T-helper 17 cell (primary cell): ENCODE data around the gene KRT72. TPM values are rescaled to one million over a fixed set of nuclear protein-coding genes. Genes with fewer than 3 reads are reported as not detected.

Experiments
- ATAC-seq: fragments of 150-1000 bp; cut with Tn5 transposase; 2 replicates; pipeline ENCODE4 v1.10.0; 2021; ENCODE audit warnings: mild to moderate bottlenecking, moderate library complexity
- DNase-seq, 3 donors: peaks; one replicate each; pipeline versions ENCODE4 v3.0.0 to v3.0.0-alpha.2; 2020 to 2021
- H3K9me3 ChIP-seq: one replicate; pipeline ENCODE4 v1.7.0; 2013; ENCODE audit warnings: low read length, mild to moderate bottlenecking; ENCODE audit not compliant: control insufficient read depth, poor library complexity, severe bottlenecking
- H3K27ac Mint-ChIP-seq: one replicate; pipeline ENCODE4 v1.8.0; 2022; ENCODE audit warnings: mild to moderate bottlenecking, moderate library complexity, mixed read lengths
- H3K27me3 Mint-ChIP-seq: one replicate; pipeline ENCODE4 v1.8.0; 2022; ENCODE audit warnings: mixed read lengths
- H3K36me3 Mint-ChIP-seq: one replicate; pipeline ENCODE4 v1.8.0; 2022; ENCODE audit warnings: low read depth, mixed read lengths
- H3K4me1 Mint-ChIP-seq: one replicate; pipeline ENCODE4 v1.8.0; 2022; ENCODE audit warnings: mild to moderate bottlenecking, mixed read lengths
- H3K4me3 Mint-ChIP-seq: one replicate; pipeline ENCODE4 v1.8.0; 2022; ENCODE audit warnings: mild to moderate bottlenecking, moderate library complexity, mixed read lengths
- total RNA-seq, 4 donors: library from RNA in 2 of 4; stranded (reverse) in 2 of 4; gene quantifications; one replicate each; pipeline ENCODE4 v1.2.3 and lab custom pipeline; 2022 to 2026

Gene KRT72
- total RNA-seq, 2 donors from 2014 or later: 0.60 to 1.6 TPM

DNA sequence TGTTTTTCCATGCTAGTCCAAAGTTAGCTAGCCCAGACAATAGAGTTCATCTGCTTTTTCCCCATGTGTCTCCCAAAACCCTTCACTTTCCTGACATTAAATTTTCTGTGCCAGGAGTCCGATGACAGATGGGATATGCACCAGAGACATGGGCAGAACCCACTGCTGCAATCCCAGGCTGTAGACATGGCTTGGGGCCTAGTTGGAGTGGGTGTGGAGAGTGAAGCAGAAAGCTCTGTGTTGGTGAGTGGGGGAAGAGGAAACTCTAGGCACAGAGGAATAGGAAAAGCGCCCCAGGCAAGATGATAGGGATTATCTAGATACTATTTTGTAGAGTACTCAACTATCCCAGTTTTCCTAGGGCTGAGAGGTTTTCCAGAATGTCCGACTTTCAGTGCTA, 22.8 kb downstream of the KRT72 start:
- no peak for ATAC-seq
- peaks cover 5% of the 10 kb centered on the region for H3K36me3 Mint-ChIP-seq
- H3K4me1 Mint-ChIP-seq: peaks cover 7% of the 10 kb centered on the region
- DNase-seq: no peak
- H3K27me3 Mint-ChIP-seq: peaks cover 51% of the 10 kb centered on the region
- H3K27ac Mint-ChIP-seq: no peak overlapping the region
- H3K4me3 Mint-ChIP-seq: no peak overlapping the region
- no peaks in the 10 kb centered on the region for H3K9me3 ChIP-seq

- H3K27ac Mint-ChIP-seq: no peak overlapping the region
- peaks cover 56% of the 10 kb centered on the region for H3K27me3 Mint-ChIP-seq
- no peak overlapping the region for H3K4me3 Mint-ChIP-seq
- peaks cover 5% of the 10 kb centered on the region for H3K4me1 Mint-ChIP-seq
- H3K36me3 Mint-ChIP-seq: peaks cover 7% of the 10 kb centered on the region
- H3K9me3 ChIP-seq: no peaks in the 10 kb centered on the region
- ATAC-seq: no peak
- no peak for DNase-seq
Measured at GRCh38 chr12:52577316-52577715, 23.9 kb downstream of the KRT72 start.

- DNase-seq: no peak
- peaks cover 51% of the 10 kb centered on the region for H3K27me3 Mint-ChIP-seq
- ATAC-seq: no peak
- no peak overlapping the region for H3K4me3 Mint-ChIP-seq
- H3K4me1 Mint-ChIP-seq: peaks cover 7% of the 10 kb centered on the region
- no peaks in the 10 kb centered on the region for H3K9me3 ChIP-seq
- peaks cover 7% of the 10 kb centered on the region for H3K36me3 Mint-ChIP-seq
- H3K27ac Mint-ChIP-seq: no peak overlapping the region
Measured at GRCh38 chr12:52575948-52576347, 25.3 kb downstream of the KRT72 start.

GRCh38 chr12:52575256-52575655, 26.0 kb downstream of the KRT72 start:
- H3K27ac Mint-ChIP-seq: no peak overlapping the region

DNA sequence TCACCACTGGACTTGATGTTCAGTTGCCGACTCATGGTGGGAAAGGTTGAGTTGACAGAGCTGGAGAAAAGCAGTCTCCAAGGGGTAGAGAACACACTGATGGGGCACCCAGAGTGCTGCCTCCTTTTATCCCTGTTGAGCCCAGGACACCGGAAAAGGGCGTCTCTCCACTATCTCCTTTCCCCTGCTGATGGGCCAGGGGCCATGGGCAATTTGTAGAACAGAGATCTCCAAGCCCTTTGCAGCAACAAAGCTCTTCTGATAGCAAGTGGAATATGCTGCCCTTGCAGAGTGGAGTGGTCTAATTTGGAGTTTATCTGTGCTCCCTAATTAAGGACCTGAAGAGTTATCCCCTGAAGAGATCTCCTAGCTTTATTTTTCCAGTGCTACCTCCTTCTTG, 27.5 kb downstream of the KRT72 start, which contains the start of gene KRT74:
KRT74 (minus strand) TSS at position 101 of the 400 bp plus-strand sequence; CDS start at position 35, 66 bp downstream.
- H3K36me3 Mint-ChIP-seq: peaks cover 4% of the 10 kb centered on the region
- no peak for DNase-seq
- no peaks in the 10 kb centered on the region for H3K9me3 ChIP-seq
- peaks cover 53% of the 10 kb centered on the region for H3K27me3 Mint-ChIP-seq
- ATAC-seq: no peak
- H3K27ac Mint-ChIP-seq: no peak within 1 kb of the TSS
- H3K4me1 Mint-ChIP-seq: peaks cover 4% of the 10 kb centered on the region
- no peak within 1 kb of the TSS for H3K4me3 Mint-ChIP-seq

More at GRCh38 chr12:52575256-52575655, 26.0 kb downstream of the KRT72 start:
- no peak for ATAC-seq
- Mint-ChIP-seq H3K4me1 (peaks cover 4% of the 10 kb centered on the region), H3K4me3 (no peak overlapping the region), H3K36me3 (peaks cover 4% of the 10 kb centered on the region), H3K27me3 (peaks cover 51% of the 10 kb centered on the region)
- no peaks in the 10 kb centered on the region for H3K9me3 ChIP-seq
- DNase-seq: no peak

DNA sequence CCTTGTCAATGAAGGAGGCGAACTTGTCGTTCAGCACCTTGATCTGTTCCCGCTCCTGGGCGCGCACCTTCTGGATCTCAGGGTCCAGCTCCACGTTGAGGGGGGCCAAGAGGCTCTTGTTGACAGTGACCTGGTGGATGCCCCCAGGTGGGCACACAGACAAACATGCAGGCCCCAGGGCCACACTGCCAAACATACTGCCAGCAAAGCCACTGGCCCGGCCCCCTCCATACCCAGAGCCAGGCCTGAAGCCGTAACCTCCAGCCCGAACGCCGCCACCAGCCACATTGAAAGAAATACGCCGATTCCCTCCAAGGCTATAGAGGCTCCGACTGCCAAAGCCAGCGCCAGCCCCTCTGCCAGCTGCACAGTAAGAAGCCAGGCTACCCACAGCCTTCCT, 28.0 kb downstream of the KRT72 start:
- peaks cover 58% of the 10 kb centered on the region for H3K27me3 Mint-ChIP-seq
- no peak for DNase-seq
- no peaks in the 10 kb centered on the region for H3K9me3 ChIP-seq
- peaks cover 4% of the 10 kb centered on the region for H3K4me1 Mint-ChIP-seq
- H3K27ac Mint-ChIP-seq: no peak overlapping the region
- H3K36me3 Mint-ChIP-seq: peaks cover 4% of the 10 kb centered on the region
- H3K4me3 Mint-ChIP-seq: no peak overlapping the region
- ATAC-seq: no peak

- ATAC-seq: no peak
- H3K9me3 ChIP-seq: no peaks in the 10 kb centered on the region
- Mint-ChIP-seq H3K36me3 (peaks cover 3% of the 10 kb centered on the region), H3K4me1 (peaks cover 4% of the 10 kb centered on the region), H3K4me3 (no peak overlapping the region), H3K27ac (no peak overlapping the region), H3K27me3 (peaks cover 62% of the 10 kb centered on the region)
- DNase-seq: no peak
Measured at GRCh38 chr12:52570511-52570910, 30.8 kb downstream of the KRT72 start.

GRCh38 chr12:52568111-52568510, 33.2 kb downstream of the KRT72 start:
- DNase-seq: no peak
- Mint-ChIP-seq H3K4me3 (no peak overlapping the region), H3K27ac (no peak overlapping the region), H3K27me3 (peaks cover 75% of the 10 kb centered on the region), H3K4me1 (peaks cover 4% of the 10 kb centered on the region), H3K36me3 (peaks cover 3% of the 10 kb centered on the region)
- no peaks in the 10 kb centered on the region for H3K9me3 ChIP-seq
- no peak for ATAC-seq

DNA sequence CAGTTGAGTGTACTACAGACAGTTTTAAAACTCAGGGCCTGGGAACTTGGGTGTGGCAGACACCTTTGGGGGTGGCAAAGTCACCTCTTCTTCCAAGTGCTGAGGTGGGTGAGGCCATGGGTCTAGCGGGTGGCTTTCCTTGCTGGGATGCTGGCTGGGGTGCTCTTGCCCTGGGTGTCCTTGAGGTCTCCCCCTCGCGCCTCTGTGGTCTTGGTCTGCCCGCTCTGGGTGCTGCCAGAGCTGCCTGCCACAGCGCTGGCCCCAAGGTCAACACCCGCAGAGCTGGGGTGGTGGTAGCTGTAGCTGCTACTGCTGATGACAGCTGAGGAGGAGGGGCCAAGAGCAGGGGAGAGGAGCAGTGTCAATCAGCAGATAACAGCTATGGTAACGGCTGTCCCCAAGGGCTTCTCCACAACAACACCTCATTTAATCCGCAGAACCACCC, 34.4 kb downstream of the KRT72 start:
- ATAC-seq (no peak), DNase-seq (no peak)
- Mint-ChIP-seq H3K27me3 (peaks cover 67% of the 10 kb centered on the region), H3K4me1 (no peaks in the 10 kb centered on the region), H3K4me3 (no peak overlapping the region), H3K27ac (no peak overlapping the region), H3K36me3 (no peaks in the 10 kb centered on the region)
- H3K9me3 ChIP-seq: no peaks in the 10 kb centered on the region

- Mint-ChIP-seq H3K36me3 (no peaks in the 10 kb centered on the region), H3K27ac (no peak overlapping the region), H3K27me3 (peaks cover 68% of the 10 kb centered on the region), H3K4me1 (no peaks in the 10 kb centered on the region), H3K4me3 (no peak overlapping the region)
- no peaks in the 10 kb centered on the region for H3K9me3 ChIP-seq
- DNase-seq: no peak
- ATAC-seq: no peak
Measured at GRCh38 chr12:52564582-52564981, 36.7 kb downstream of the KRT72 start.

DNA sequence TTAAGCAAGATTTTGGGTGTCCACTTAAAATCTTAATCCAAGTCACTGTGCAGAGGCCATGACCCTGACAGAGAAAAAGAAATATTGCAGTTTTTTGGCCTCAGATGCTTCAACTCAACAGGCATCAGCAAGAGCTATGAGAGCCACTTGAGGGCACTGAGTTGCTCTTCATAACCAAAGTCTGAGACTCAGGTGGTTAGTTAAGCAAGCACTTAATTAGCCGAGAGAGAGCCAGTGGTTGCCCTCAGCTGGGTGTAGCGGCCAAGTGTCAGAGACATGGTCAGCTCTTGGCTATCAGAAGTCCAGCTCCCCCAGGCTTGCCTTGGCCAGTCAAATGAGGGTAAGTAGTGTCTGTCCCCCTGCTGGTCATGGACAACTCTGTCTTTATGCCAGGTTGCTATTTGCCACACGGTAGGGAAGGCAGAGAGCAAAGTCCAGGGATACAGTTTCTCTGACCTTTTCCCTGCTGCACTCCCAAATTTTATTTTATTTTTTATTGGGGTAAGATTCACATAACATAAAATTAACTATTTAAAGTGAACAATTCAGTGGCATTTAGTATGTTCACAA, 39.3 kb downstream of the KRT72 start:
- H3K27ac Mint-ChIP-seq: no peak overlapping the region
- no peaks in the 10 kb centered on the region for H3K9me3 ChIP-seq
- peaks cover 74% of the 10 kb centered on the region for H3K27me3 Mint-ChIP-seq
- H3K4me3 Mint-ChIP-seq: no peak overlapping the region
- DNase-seq (no peak), ATAC-seq (no peak)
- H3K4me1 Mint-ChIP-seq: peaks cover 5% of the 10 kb centered on the region
- H3K36me3 Mint-ChIP-seq: no peaks in the 10 kb centered on the region

DNA sequence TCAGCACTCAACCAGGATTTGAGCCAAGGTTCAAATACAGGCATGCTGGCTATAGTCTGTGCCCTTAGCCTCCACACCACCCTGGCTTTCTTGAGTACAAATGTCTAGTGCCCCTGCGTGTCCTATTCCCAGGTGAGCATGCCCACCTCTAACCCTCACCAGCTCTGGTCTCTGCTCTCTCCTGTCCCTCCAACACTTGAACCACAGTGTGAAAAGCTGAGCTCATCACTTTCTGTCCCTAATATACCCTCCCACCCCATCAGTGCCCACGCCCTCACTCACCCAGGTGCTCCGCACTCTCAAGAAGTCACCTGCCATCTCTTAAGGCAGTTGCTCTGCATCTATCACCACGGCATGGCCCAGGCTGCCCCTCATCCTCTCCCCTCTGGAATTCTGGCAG, 41.3 kb downstream of the KRT72 start:
- Mint-ChIP-seq H3K4me3 (no peak overlapping the region), H3K27me3 (peaks cover 66% of the 10 kb centered on the region), H3K27ac (no peak overlapping the region), H3K36me3 (no peaks in the 10 kb centered on the region), H3K4me1 (peaks cover 5% of the 10 kb centered on the region)
- no peaks in the 10 kb centered on the region for H3K9me3 ChIP-seq
- DNase-seq: no peak
- ATAC-seq: no peak

DNA sequence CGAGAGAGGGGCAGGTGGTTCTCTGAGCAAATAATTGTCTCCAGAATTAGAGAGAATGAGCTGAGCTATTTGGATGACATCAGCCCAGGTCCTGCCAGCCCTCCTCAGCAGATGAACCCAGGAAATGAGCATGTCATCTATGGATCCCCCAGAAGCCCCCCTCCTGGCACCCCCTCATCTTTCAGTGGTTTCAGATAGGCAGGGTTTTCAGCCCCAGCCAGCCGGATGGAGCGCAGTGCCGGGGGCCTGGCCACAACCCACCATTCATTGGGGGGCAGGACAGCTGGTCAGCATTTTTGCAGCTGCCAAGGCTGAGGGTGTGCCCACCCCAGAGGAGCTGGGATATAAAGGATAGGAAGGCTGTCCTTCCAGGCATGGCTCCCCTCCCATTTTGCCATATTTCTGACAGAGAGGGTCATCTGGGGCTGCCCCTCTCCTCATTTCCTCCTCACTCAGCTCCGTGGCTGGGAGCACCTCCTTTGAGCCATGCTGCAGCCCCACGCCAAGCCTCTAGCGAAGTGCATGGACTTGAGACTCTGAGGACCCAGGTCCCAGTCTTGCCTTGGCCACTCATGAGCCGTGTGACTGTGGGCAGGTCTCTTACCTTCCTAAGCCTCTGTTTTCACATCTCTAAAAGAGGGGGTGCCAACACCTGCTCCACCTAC, 42.4 kb downstream of the KRT72 start:
- H3K27me3 Mint-ChIP-seq: peaks cover 68% of the 10 kb centered on the region
- no peaks in the 10 kb centered on the region for H3K9me3 ChIP-seq
- ATAC-seq: no peak
- H3K36me3 Mint-ChIP-seq: no peaks in the 10 kb centered on the region
- DNase-seq: no peak
- no peak overlapping the region for H3K4me3 Mint-ChIP-seq
- no peak overlapping the region for H3K27ac Mint-ChIP-seq
- H3K4me1 Mint-ChIP-seq: peaks cover 5% of the 10 kb centered on the region

DNA sequence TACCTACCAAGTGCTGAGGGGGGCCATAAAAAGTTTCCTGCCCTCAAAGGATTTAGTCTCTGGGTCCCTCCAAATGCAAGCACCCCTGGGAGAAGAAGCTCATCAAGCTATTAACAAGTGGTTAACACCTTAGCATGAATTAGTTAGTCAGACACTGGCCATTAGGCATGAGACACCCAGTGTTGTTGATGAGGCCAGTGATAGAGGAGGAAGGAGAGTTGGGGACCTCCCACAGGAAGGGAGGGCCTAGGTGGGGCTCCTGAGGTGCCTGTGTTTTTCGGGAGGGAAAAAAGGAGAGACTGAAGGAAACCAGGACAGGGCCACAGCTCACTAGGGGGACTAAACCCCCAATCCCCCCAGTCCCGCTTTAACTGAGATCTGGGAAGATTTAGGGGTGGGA, 43.8 kb downstream of the KRT72 start:
- DNase-seq (no peak), ATAC-seq (no peak)
- Mint-ChIP-seq H3K4me3 (no peak overlapping the region), H3K27ac (no peak overlapping the region), H3K36me3 (no peaks in the 10 kb centered on the region), H3K4me1 (peaks cover 7% of the 10 kb centered on the region), H3K27me3 (peaks cover 65% of the 10 kb centered on the region)
- no peaks in the 10 kb centered on the region for H3K9me3 ChIP-seq
